ENCODE results near the gene CA12.

DNA sequence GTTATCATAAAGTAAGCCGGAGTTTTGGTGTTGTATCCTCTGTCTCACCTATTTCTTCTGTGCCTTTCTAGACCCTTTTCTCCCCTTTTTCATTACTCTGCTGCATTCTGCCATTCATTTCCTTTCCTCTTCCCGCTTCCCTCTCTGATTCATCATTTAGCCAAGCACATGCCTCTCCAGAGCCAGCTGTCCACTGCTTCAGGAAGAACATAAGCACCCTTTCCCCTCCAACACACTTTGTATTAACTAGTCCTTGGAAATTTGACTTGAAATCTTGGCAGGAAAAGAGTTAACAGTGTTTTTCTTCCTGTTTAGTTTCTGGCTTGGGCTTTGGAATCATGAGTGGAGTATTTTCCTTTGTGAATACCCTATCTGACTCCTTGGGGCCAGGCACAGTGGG lies 94.5 kb downstream of the CA12 start:
- TF ChIP-seq, protein P1, sequence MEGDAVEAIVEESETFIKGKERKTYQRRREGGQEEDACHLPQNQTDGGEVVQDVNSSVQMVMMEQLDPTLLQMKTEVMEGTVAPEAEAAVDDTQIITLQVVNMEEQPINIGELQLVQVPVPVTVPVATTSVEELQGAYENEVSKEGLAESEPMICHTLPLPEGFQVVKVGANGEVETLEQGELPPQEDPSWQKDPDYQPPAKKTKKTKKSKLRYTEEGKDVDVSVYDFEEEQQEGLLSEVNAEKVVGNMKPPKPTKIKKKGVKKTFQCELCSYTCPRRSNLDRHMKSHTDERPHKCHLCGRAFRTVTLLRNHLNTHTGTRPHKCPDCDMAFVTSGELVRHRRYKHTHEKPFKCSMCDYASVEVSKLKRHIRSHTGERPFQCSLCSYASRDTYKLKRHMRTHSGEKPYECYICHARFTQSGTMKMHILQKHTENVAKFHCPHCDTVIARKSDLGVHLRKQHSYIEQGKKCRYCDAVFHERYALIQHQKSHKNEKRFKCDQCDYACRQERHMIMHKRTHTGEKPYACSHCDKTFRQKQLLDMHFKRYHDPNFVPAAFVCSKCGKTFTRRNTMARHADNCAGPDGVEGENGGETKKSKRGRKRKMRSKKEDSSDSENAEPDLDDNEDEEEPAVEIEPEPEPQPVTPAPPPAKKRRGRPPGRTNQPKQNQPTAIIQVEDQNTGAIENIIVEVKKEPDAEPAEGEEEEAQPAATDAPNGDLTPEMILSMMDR (IDR thresholded peaks at IDR 0.05), result no peak
- no peak for TF ChIP-seq POLR2A (IDR thresholded peaks at IDR 0.05)
